K562 (cell line): ENCODE data around the gene FSTL4. TPM values are rescaled to one million over a fixed set of nuclear protein-coding genes. Genes with fewer than 3 reads are reported as not detected.

ENCODE experiments used
- ATAC-seq: fragments of 200-7000 bp; cut with Tn5 transposase; 3 replicates; pipeline ENCODE4 v1.9.1; 2020; ENCODE audit warnings: moderate library complexity
- BruUV-seq: library from RNA; stranded (reverse); fragments of 400-500 nt; replicated peaks from 2 replicates; lab custom pipeline; 2021; lab: Mats Ljungman, UMichigan
- CTCF ChIA-PET: fragments of 300-600 bp; formaldehyde crosslinking; extraction: SDS; loops from one replicate; lab custom pipeline; 2021; ENCODE audit warnings: low intra/inter-chr PET ratio; lab: Yijun Ruan, JAX
- POLR2A ChIA-PET: fragments of 300-600, 350-650 bp; sonication (Branson Sonifier 250); formaldehyde crosslinking; extraction: SDS; loops from one replicate; lab custom pipeline; 2021; ENCODE audit warnings: antibody characterized with exemption, inconsistent platforms; lab: Yijun Ruan, JAX
- DNase-seq, 4 experiments: peaks; one replicate each; pipeline versions ENCODE4 v3.0.0 to v3.0.0-alpha.2; 2011 to 2018; ENCODE audit warnings: low spot score in 3 of 4, mixed read lengths in 3 of 4; ENCODE audit errors: extremely low read depth in 1 of 4
- FAIRE-seq: peaks from 2 replicates; lab custom pipeline; 2011; peaks lifted over from hg19 to GRCh38; lab: Jason Lieb, UNC
- H2AFZ ChIP-seq: 2 replicates; pipeline ENCODE4 v1.6.0; 2011; ENCODE audit warnings: low read depth, low read length, control low read depth, inconsistent platforms
- H3K27ac ChIP-seq: fragments of 200-600 bp; 3 replicates; pipeline ENCODE4 v1.8.0; 2011; ENCODE audit warnings: low read depth, mild to moderate bottlenecking, control low read depth, inconsistent platforms, low read length, moderate library complexity, mixed read lengths; ENCODE audit errors: extremely low read depth
- H3K27me3 ChIP-seq, 2 experiments: fragments of 300-600 bp in 1 of 2; 2 replicates in 1 of 2; 3 replicates in 1 of 2; pipeline versions ENCODE4 v1.6.0 to v1.8.0; 2011; ENCODE audit warnings: inconsistent platforms in 2 of 2, low read length in 2 of 2, mild to moderate bottlenecking in 1 of 2, mixed read lengths in 1 of 2, moderate library complexity in 1 of 2; ENCODE audit not compliant: control insufficient read depth in 2 of 2, insufficient read depth in 2 of 2
- H3K36me3 ChIP-seq: fragments of 300-600 bp; 3 replicates; pipeline ENCODE4 v1.8.0; 2011; ENCODE audit warnings: mild to moderate bottlenecking, low read length, inconsistent platforms; ENCODE audit not compliant: control insufficient read depth, insufficient read depth
- H3K4me1 ChIP-seq, 2 experiments: fragments of 200-600 bp in 1 of 2; replicated peaks in 1 of 2; 2 replicates in 1 of 2; 3 replicates in 1 of 2; pipeline versions ENCODE4 v1.5.1 to v1.8.0; 2011; ENCODE audit warnings: inconsistent platforms in 2 of 2, low read length in 2 of 2, mild to moderate bottlenecking in 1 of 2, mixed read lengths in 1 of 2, moderate library complexity in 1 of 2; ENCODE audit not compliant: control insufficient read depth in 2 of 2, insufficient read depth in 2 of 2
- H3K4me2 ChIP-seq: 2 replicates; pipeline ENCODE4 v1.6.1; 2011; ENCODE audit warnings: low read length, control low read depth, inconsistent platforms, mixed read lengths; ENCODE audit not compliant: insufficient read depth
- H3K4me3 ChIP-seq: fragments of 200-600 bp; sonication (generic), shearing (Covaris generic); 2 replicates; pipeline ENCODE4 v1.5.1; 2016; ENCODE audit warnings: control low read depth, inconsistent platforms
- H3K79me2 ChIP-seq: fragments of 200-600 bp; 3 replicates; pipeline ENCODE4 v1.8.0; 2011; ENCODE audit warnings: low read length, inconsistent platforms; ENCODE audit not compliant: control insufficient read depth, insufficient read depth
- H3K9ac ChIP-seq, 2 experiments: 2 replicates each; pipeline versions ENCODE4 v1.6.0 to v1.6.1; 2011; ENCODE audit warnings: low read depth in 2 of 2, low read length in 2 of 2, control low read depth in 1 of 2, inconsistent platforms in 1 of 2, mild to moderate bottlenecking in 1 of 2, mixed read lengths in 1 of 2; ENCODE audit not compliant: insufficient read depth in 1 of 2
- H3K9me1 ChIP-seq: one replicate; pipeline ENCODE4 v1.6.0; 2011; ENCODE audit warnings: inconsistent platforms, mild to moderate bottlenecking, low read length, moderate library complexity; ENCODE audit not compliant: control insufficient read depth, insufficient read depth
- H3K9me3 ChIP-seq: replicated peaks from 2 replicates; pipeline ENCODE4 v1.5.1; 2011; ENCODE audit warnings: low read depth, low read length, inconsistent platforms; ENCODE audit not compliant: control insufficient read depth, insufficient read depth
- H4K20me1 ChIP-seq: replicated peaks from 2 replicates; pipeline ENCODE4 v1.6.1; 2011; ENCODE audit warnings: low read length, inconsistent platforms, mixed read lengths; ENCODE audit not compliant: control insufficient read depth, insufficient read depth
- ARID1B ChIP-seq: fragments of 450-650 bp; IDR thresholded peaks from 2 replicates; pipeline ENCODE4 v1.6.1; 2016; ENCODE audit warnings: antibody characterized with exemption, mild to moderate bottlenecking, inconsistent platforms
- CBX2 ChIP-seq: fragments of 200-600 bp; sonication (generic); IDR thresholded peaks from one replicate; pipeline ENCODE4 v1.6.1; 2012; ENCODE audit warnings: mild to moderate bottlenecking, low read length, inconsistent platforms; ENCODE audit not compliant: insufficient read depth, poor library complexity, severe bottlenecking
- CBX3 ChIP-seq, 2 experiments: IDR thresholded peaks; 1 replicate in 1 of 2; 2 replicates in 1 of 2; pipeline ENCODE4 v1.6.1; 2012; ENCODE audit warnings: inconsistent platforms in 2 of 2, low read length in 2 of 2, borderline replicate concordance in 1 of 2, control low read depth in 1 of 2
- CSDE1 ChIP-seq, 2 experiments: fragments of 450-650 bp; IDR thresholded peaks; 2 replicates each; pipeline ENCODE4 v1.6.1; 2016; ENCODE audit warnings: mild to moderate bottlenecking in 1 of 2
- HNRNPL ChIP-seq: fragments of 200-400 bp; formaldehyde crosslinking; IDR thresholded peaks from 2 replicates; pipeline ENCODE4 v1.6.1; 2017; ENCODE audit warnings: low read depth, mild to moderate bottlenecking, low read length
- MBD1 ChIP-seq: fragments of 250-450 bp; sonication (Bioruptor Pico); IDR thresholded peaks from 2 replicates; pipeline ENCODE4 v1.8.0; 2022; ENCODE audit warnings: inconsistent platforms
- MTF1 ChIP-seq: fragments of 250-450 bp; sonication (Bioruptor Pico); IDR thresholded peaks from 2 replicates; pipeline ENCODE4 v1.9.0; 2021; ENCODE audit warnings: moderate library complexity, mild to moderate bottlenecking, inconsistent platforms, borderline replicate concordance
- PHF20 ChIP-seq: fragments of 450-650 bp; IDR thresholded peaks from 2 replicates; pipeline ENCODE4 v1.6.1; 2018; ENCODE audit not compliant: partially characterized antibody
- POLR2B ChIP-seq: fragments of 450-650 bp; IDR thresholded peaks from 2 replicates; pipeline ENCODE4 v1.6.1; 2018; ENCODE audit warnings: low read depth; ENCODE audit not compliant: partially characterized antibody
- POLR2H ChIP-seq: IDR thresholded peaks from 2 replicates; pipeline ENCODE4 v1.6.1; 2016; ENCODE audit warnings: missing genetic modification characterization, low read depth, mild to moderate bottlenecking, control low read depth, missing compliant biosample characterization, moderate library complexity
- POU5F1 ChIP-seq: fragments of 150-350 bp; IDR thresholded peaks from 2 replicates; pipeline ENCODE4 v1.6.1; 2014; ENCODE audit warnings: borderline replicate concordance, low read length, low read depth, mild to moderate bottlenecking; ENCODE audit not compliant: partially characterized antibody
- USF2 ChIP-seq: sonication (generic); formaldehyde crosslinking; IDR thresholded peaks from 2 replicates; pipeline ENCODE4 v1.5.0; 2020; ENCODE audit warnings: missing genetic modification reagents
- XRCC4 ChIP-seq: IDR thresholded peaks from one replicate; pipeline ENCODE4 v1.6.1; 2011; ENCODE audit not compliant: insufficient read depth, insufficient read length; ENCODE audit errors: extremely low read depth
- ZNF24 ChIP-seq: fragments of 450-650 bp; IDR thresholded peaks from 2 replicates; pipeline ENCODE4 v1.6.1; 2016
- ZNF311 ChIP-seq: fragments of 250-450 bp; sonication (Bioruptor Pico); IDR thresholded peaks from 2 replicates; pipeline ENCODE4 v1.4.0; 2020; ENCODE audit warnings: mild to moderate bottlenecking, moderate library complexity
- ZNF41 ChIP-seq: fragments of 250-450 bp; sonication (Bioruptor Pico); conservative IDR thresholded peaks from 2 replicates; pipeline ENCODE4 v1.4.0; 2020; ENCODE audit warnings: mild to moderate bottlenecking
- ZNF436 ChIP-seq: fragments of 250-450, 450-650 bp; sonication (Bioruptor Pico); formaldehyde crosslinking; IDR thresholded peaks from 2 replicates; pipeline ENCODE4 v1.7.0; 2020; ENCODE audit warnings: mild to moderate bottlenecking
- ZNF511 ChIP-seq: sonication (generic); formaldehyde crosslinking; IDR thresholded peaks from 2 replicates; pipeline ENCODE4 v1.8.0; 2022; ENCODE audit warnings: mild to moderate bottlenecking, missing genetic modification reagents
- ZNF780A ChIP-seq: fragments of 250-450 bp; sonication (Bioruptor Pico); IDR thresholded peaks from 2 replicates; pipeline ENCODE4 v1.5.0; 2021; ENCODE audit warnings: mild to moderate bottlenecking
- WGBS: fragments of 100-300 bp; shearing (Covaris generic); methylation state at CpG from one replicate; pipeline ENCODE4 v1.1.6; 2016; ENCODE audit warnings: low coverage, mixed read lengths; ENCODE audit not compliant: insufficient coverage; ENCODE audit errors: missing lambda C conversion rate; 5-methylcytosine and 5-hydroxymethylcytosine counted together
- in situ Hi-C: fragments of 300-500 bp; cut with MboI; formaldehyde crosslinking; loops from 4 replicates; pipeline ENCODE4 v1.15.0; 2018; ENCODE audit warnings: inconsistent platforms, mixed read lengths
- intact Hi-C: fragments of 100-400 bp; cut with micrococcal nuclease; formaldehyde crosslinking; loops from 2 replicates; pipeline ENCODE4 v1.14.2; 2022
- polyA plus RNA-seq, 8 experiments: library from polyadenylated mRNA; depleted of rRNA in 4 of 8; stranded (reverse) in 5 of 8; unstranded in 3 of 8; fragments of >200 nt; fragmentation: Nextera tagmentation in 2 of 8; fragmentation: Illumina TruSeq in 1 of 8; extraction: Ambion mirVana in 2 of 8; extraction: Trizol in 1 of 8; gene quantifications; 2 replicates each; pipeline versions ENCODE4 v1.2.1 to v1.2.3, GENCODE V29; 2011 to 2014; ENCODE audit warnings: inconsistent platforms in 1 of 8, missing spikeins in 1 of 8
- total RNA-seq, 7 experiments: library from RNA; depleted of rRNA in 6 of 7; stranded (reverse); fragments of >200 nt in 6 of 7; fragmentation: Illumina TruSeq in 2 of 7; extraction: Trizol in 2 of 7; gene quantifications; 2 replicates each; pipeline versions ENCODE4 v1.2.1 to v1.2.3, GENCODE V29; 2011 to 2021; ENCODE audit warnings: low replicate concordance in 1 of 7

Gene FSTL4
- total and polyA plus RNA-seq, 9 of the 15 experiments (the other 6 are each of a cell fraction or from before 2014, with no cell fraction given): 0.08 to 0.18 (median 0.10) TPM; not detected in 5

GRCh38 chr5:133370036-133370831 lies 242.1 kb downstream of the FSTL4 start:
- BruUV-seq: no TSS peak
- in situ Hi-C loops (no loop called here), intact Hi-C loops (no loop called here)
- POLR2A ChIA-PET: no interaction called here
- Histone ChIP-seq H3K4me2 (no peak overlapping the region), H3K27me3 (peaks cover 9 to 56% of the 10 kb centered on the region in 2 experiments), H3K9me1 (no peaks in the 10 kb centered on the region), H3K79me2 (no peaks in the 10 kb centered on the region), H3K36me3 (no peaks in the 10 kb centered on the region), H3K4me1 (no peaks in the 10 kb centered on the region), H4K20me1 (no peaks in the 10 kb centered on the region), H3K27ac (no peak overlapping the region), H3K9me3 (no peaks in the 10 kb centered on the region), H3K4me3 (no peak overlapping the region), H2AFZ (no peak overlapping the region), H3K9ac (no peak overlapping the region)
- CTCF ChIA-PET: interaction anchor here (0.7 kb wide), 1 partner anchor 34 kb away, joined by 3 read pairs; no protein-coding TSS in a partner anchor
- ATAC-seq: no peak
- 0% methylated on average over 8 of the region's 8 CpGs for WGBS
- no peak for DNase-seq
- TF ChIP-seq POU5F1 (no peak), HNRNPL (no peak), XRCC4 (no peak), PHF20 (no peak), ZNF780A (CRISPR knock-in tag) (no peak), CSDE1 (IDR thresholded peaks at IDR 0.05) (no peak), USF2 (CRISPR knock-in tag) (no peak), ZNF436 (CRISPR knock-in tag) (no peak), ZNF24 (no peak), ZNF41 (no peak), ZNF311 (CRISPR knock-in tag) (no peak), POLR2H (tag) (no peak), POLR2B (no peak), MBD1 (CRISPR knock-in tag) (no peak), ZNF511 (CRISPR knock-in tag) (no peak), MTF1 (CRISPR knock-in tag) (no peak), ARID1B (no peak), CBX2 (no peak), CBX3 (IDR thresholded peaks at IDR 0.05; ENCODE audit: borderline replicate concordance in 1 of 2, low read length in 2 of 2) (no peak)
- FAIRE-seq: no peak
